GM12878 (cell line): ENCODE data around the gene RASA1. TPM values are rescaled to one million over a fixed set of nuclear protein-coding genes. Genes with fewer than 3 reads are reported as not detected.

ENCODE experiments used
- ATAC-seq: fragments of 200-7000 bp; cut with Tn5 transposase; 3 replicates; pipeline ENCODE4 v1.9.1; 2020; ENCODE audit warnings: mild to moderate bottlenecking, moderate library complexity
- BruUV-seq: library from RNA; stranded (reverse); fragments of 400-500 nt; replicated peaks from 2 replicates; lab custom pipeline; 2021; lab: Mats Ljungman, UMichigan
- CTCF ChIA-PET: fragments of 300-600 bp; sonication (Branson Sonifier 250); formaldehyde crosslinking; extraction: SDS; loops from one replicate; lab custom pipeline; 2021; ENCODE audit warnings: inconsistent platforms; lab: Yijun Ruan, JAX
- POLR2A ChIA-PET: fragments of 350-600 bp; formaldehyde crosslinking; extraction: SDS; loops from one replicate; lab custom pipeline; 2021; ENCODE audit warnings: inconsistent platforms; lab: Charles Lee
- RAD21 ChIA-PET: fragments of 300-600 bp; sonication (Branson Sonifier 250); formaldehyde crosslinking; loops from one replicate; lab custom pipeline; 2023; ENCODE audit warnings: antibody characterized with exemption; ENCODE audit not compliant: unreplicated experiment; lab: Charles Lee
- SMC1A ChIA-PET: fragments of 300-600 bp; sonication (Branson Sonifier 250); formaldehyde crosslinking; loops from one replicate; lab custom pipeline; 2023; ENCODE audit not compliant: unreplicated experiment, uncharacterized antibody; lab: Charles Lee
- DNase-seq: peaks from one replicate; pipeline ENCODE4 v3.0.0-alpha.2; 2011; ENCODE audit warnings: low read depth, low spot score
- FAIRE-seq: peaks from 3 replicates; lab custom pipeline; 2011; peaks lifted over from hg19 to GRCh38; lab: Jason Lieb, UNC
- H2AFZ ChIP-seq: 2 replicates; pipeline ENCODE4 v1.6.0; 2011; ENCODE audit warnings: low read depth, low read length, control low read depth; ENCODE audit not compliant: control insufficient read depth
- H3K27ac ChIP-seq: 2 replicates; pipeline ENCODE4 v1.5.1; 2011; ENCODE audit warnings: control low read depth; ENCODE audit not compliant: control insufficient read depth, insufficient read depth
- H3K27me3 ChIP-seq, 2 experiments: replicated peaks in 1 of 2; 2 replicates each; pipeline versions ENCODE4 v1.6.0 to v1.6.1; 2011; ENCODE audit warnings: low read length in 1 of 2; ENCODE audit not compliant: control insufficient read depth in 2 of 2, insufficient read depth in 2 of 2
- H3K36me3 ChIP-seq, 2 experiments: 2 replicates each; pipeline ENCODE4 v1.5.1; 2011; ENCODE audit warnings: low read length in 1 of 2; ENCODE audit not compliant: control insufficient read depth in 2 of 2, insufficient read depth in 2 of 2
- H3K4me1 ChIP-seq: 2 replicates; pipeline ENCODE4 v1.6.1; 2011; ENCODE audit warnings: mild to moderate bottlenecking, low read length, moderate library complexity, mixed read lengths; ENCODE audit not compliant: control insufficient read depth, insufficient read depth
- H3K4me2 ChIP-seq: 2 replicates; pipeline ENCODE4 v1.6.0; 2011; ENCODE audit warnings: control low read depth; ENCODE audit not compliant: control insufficient read depth, insufficient read depth
- H3K4me3 ChIP-seq: fragments of 200-600 bp; sonication (generic); 2 replicates; pipeline ENCODE4 v1.5.1; 2016
- H3K79me2 ChIP-seq: 2 replicates; pipeline ENCODE4 v1.6.0; 2011; ENCODE audit warnings: low read length; ENCODE audit not compliant: control insufficient read depth, insufficient read depth
- H3K9ac ChIP-seq: 2 replicates; pipeline ENCODE4 v1.8.0; 2011; ENCODE audit warnings: low read length, control low read depth, mixed read lengths; ENCODE audit not compliant: control insufficient read depth, insufficient read depth
- H3K9me3 ChIP-seq: replicated peaks from 3 replicates; pipeline ENCODE4 v1.5.1; 2011; ENCODE audit warnings: mild to moderate bottlenecking, low read length; ENCODE audit not compliant: control insufficient read depth, insufficient read depth
- H4K20me1 ChIP-seq: 2 replicates; pipeline ENCODE4 v1.6.0; 2011; ENCODE audit not compliant: control insufficient read depth, insufficient read depth
- ATF2 ChIP-seq: IDR thresholded peaks from 2 replicates; pipeline ENCODE4 v1.6.1; 2012; ENCODE audit warnings: low read length, inconsistent platforms
- ATF3 ChIP-seq: IDR thresholded peaks from 2 replicates; pipeline ENCODE4 v1.6.1; 2011; ENCODE audit warnings: low read depth, mild to moderate bottlenecking, low read length, moderate library complexity, borderline replicate concordance; ENCODE audit errors: extremely low read depth
- BCL3 ChIP-seq: IDR thresholded peaks from 2 replicates; pipeline ENCODE4 v1.6.1; 2011; ENCODE audit warnings: borderline replicate concordance, low read depth, mild to moderate bottlenecking, moderate library complexity, low read length; ENCODE audit not compliant: insufficient read depth, poor library complexity, severe bottlenecking
- CHD4 ChIP-seq: fragments of 200-600 bp; sonication (generic); IDR thresholded peaks from 2 replicates; pipeline ENCODE4 v1.6.1; 2016; ENCODE audit warnings: mild to moderate bottlenecking
- KDM1A ChIP-seq: fragments of 200-600 bp; sonication (generic); IDR thresholded peaks from 2 replicates; pipeline ENCODE4 v1.6.1; 2016; ENCODE audit warnings: borderline replicate concordance
- MLLT1 ChIP-seq: fragments of 450-650 bp; IDR thresholded peaks from 2 replicates; pipeline ENCODE4 v1.6.1; 2016; ENCODE audit warnings: mild to moderate bottlenecking
- NBN ChIP-seq: fragments of 450-650 bp; IDR thresholded peaks from 2 replicates; pipeline ENCODE4 v1.6.1; 2016
- NKRF ChIP-seq: fragments of 450-650 bp; conservative IDR thresholded peaks from 2 replicates; pipeline ENCODE4 v1.6.1; 2017; ENCODE audit warnings: mild to moderate bottlenecking, moderate library complexity
- RELA ChIP-seq: fragments of 450-650 bp; IDR thresholded peaks from 2 replicates; pipeline ENCODE4 v1.8.0; 2014; ENCODE audit warnings: borderline replicate concordance; ENCODE audit not compliant: partially characterized antibody
- STAT3 ChIP-seq: IDR thresholded peaks from 2 replicates; pipeline ENCODE4 v1.6.1; 2011; ENCODE audit warnings: low read depth, low read length, improper control_type of control experiment
- SUPT20H ChIP-seq: IDR thresholded peaks from 2 replicates; pipeline ENCODE4 v1.6.1; 2011; ENCODE audit warnings: low read depth, mild to moderate bottlenecking, low read length, moderate library complexity, borderline replicate concordance; ENCODE audit not compliant: control insufficient read depth
- TCF7 ChIP-seq: IDR thresholded peaks from 2 replicates; pipeline ENCODE4 v1.6.1; 2014; ENCODE audit warnings: antibody characterized with exemption, borderline replicate concordance
- ZBTB11 ChIP-seq: fragments of 450-650 bp; formaldehyde crosslinking; IDR thresholded peaks from 2 replicates; pipeline ENCODE4 v1.5.0; 2022; ENCODE audit warnings: mild to moderate bottlenecking, missing genetic modification characterization
- ZNF217 ChIP-seq: fragments of 450-650 bp; IDR thresholded peaks from 2 replicates; pipeline ENCODE4 v1.6.1; 2017; ENCODE audit warnings: antibody characterized with exemption, mild to moderate bottlenecking
- in situ Hi-C: fragments of 300-500 bp; cut with MboI; formaldehyde crosslinking; loops from 9 replicates; pipeline ENCODE4 v1.14.3; 2018; ENCODE audit warnings: mixed read lengths
- intact Hi-C: fragments of 100-400 bp; cut with micrococcal nuclease; formaldehyde crosslinking; loops from one replicate; pipeline ENCODE4 v1.14.2; 2022; ENCODE audit not compliant: unreplicated experiment
- polyA plus RNA-seq, 11 experiments: library from polyadenylated mRNA; depleted of rRNA in 4 of 11; unstranded in 6 of 11; stranded (reverse) in 5 of 11; fragments of >200 nt; fragmentation: Nextera tagmentation in 4 of 11; fragmentation: Illumina TruSeq in 1 of 11; extraction: Ambion mirVana in 4 of 11; extraction: Trizol in 1 of 11; gene quantifications; 1 replicate in 1 of 11; 2 replicates in 10 of 11; pipeline versions ENCODE4 v1.2.1 to v1.2.3, GENCODE V29; 2011 to 2016; ENCODE audit warnings: inconsistent platforms in 2 of 11, missing spikeins in 2 of 11, low read depth in 1 of 11
- total RNA-seq, 4 experiments: library from RNA; depleted of rRNA in 3 of 4; stranded (reverse); fragments of >200 nt in 3 of 4; fragmentation: Illumina TruSeq in 1 of 4; extraction: Trizol in 1 of 4; gene quantifications; 2 replicates each; pipeline versions ENCODE4 v1.2.1 to v1.2.3, GENCODE V29; 2013 to 2021

The RASA1 gene
- total and polyA plus RNA-seq, 10 of the 15 experiments (the other 5 are each of a cell fraction or from before 2014, with no cell fraction given) = 7.8 to 72.3 (median 21.8) TPM

GRCh38 chr5:87339986-87340385, 72.3 kb downstream of the RASA1 start:
- BruUV-seq = no TSS peak
- ChIA-PET POLR2A (no interaction called here), SMC1A (interaction anchor here (0.6 to 1.7 kb wide), 9 partner anchors 14 to 237 kb away, joined by 3 to 7 read pairs (median 4); partner anchors contain the start of gene RASA1), RAD21 (interaction anchor here (0.5 to 0.7 kb wide), 2 partner anchors 17 to 79 kb away, joined by 3 read pairs; no protein-coding TSS in a partner anchor), CTCF (interaction anchor here (0.6 to 1.1 kb wide), 2 partner anchors 46 to 107 kb away, joined by 3 to 4 read pairs; no protein-coding TSS in a partner anchor)
- Histone ChIP-seq H2AFZ (no peak overlapping the region), H3K79me2 (no peaks in the 10 kb centered on the region), H3K9ac (no peak overlapping the region), H3K36me3 (peaks cover 1 to 35% of the 10 kb centered on the region in 2 experiments), H3K27me3 (no peaks in the 10 kb centered on the region), H3K27ac (peak overlapping the region; percentile 61), H3K4me2 (peak overlapping the region; percentile 69), H3K4me3 (no peak overlapping the region), H3K9me3 (peaks cover 2% of the 10 kb centered on the region; the same call in 1 of the 3 replicates), H3K4me1 (no peaks in the 10 kb centered on the region; the same call in 1 of the 2 replicates), H4K20me1 (no peaks in the 10 kb centered on the region)
- ATAC-seq (no peak), DNase-seq (no peak), FAIRE-seq (no peak)
- intact Hi-C loops (loop anchor here (1.0 kb wide), 1 partner anchor 109 kb away; no protein-coding TSS in a partner anchor), in situ Hi-C loops (no loop called here)
- no peak for TF ChIP-seq ZNF217
- no peak for TF ChIP-seq NKRF
- TF ChIP-seq CHD4 = no peak
- no peak for TF ChIP-seq NBN
- no peak for TF ChIP-seq BCL3
- no peak for TF ChIP-seq ZBTB11 (CRISPR knock-in tag)
- TF ChIP-seq ATF3 = no peak
- TF ChIP-seq SUPT20H = no peak
- TF ChIP-seq STAT3 = no peak
- no peak for TF ChIP-seq ATF2
- TF ChIP-seq MLLT1 = no peak
- no peak for TF ChIP-seq KDM1A
- no peak for TF ChIP-seq TCF7
- no peak for TF ChIP-seq RELA
